ENCODE results near the gene TSPAN32.

The TSPAN32 gene

GRCh38 chr11:2264366-2265053 is 37.3 kb upstream of the TSPAN32 start:
- Mint-ChIP-seq H3K9me3 (no peaks in the 10 kb centered on the region), H3K4me3 (no peak overlapping the region), H3K36me3 (no peaks in the 10 kb centered on the region), H3K27ac (no peak overlapping the region), H3K27me3 (peaks cover 4% of the 10 kb centered on the region), H3K4me1 (peaks cover 19% of the 10 kb centered on the region)

GRCh38 chr11:2265396-2265795 is 36.4 kb upstream of the TSPAN32 start:
- Mint-ChIP-seq H3K27ac (no peak overlapping the region), H3K27me3 (peaks cover 4% of the 10 kb centered on the region), H3K4me3 (peak overlapping the region; percentile 70), H3K4me1 (peaks cover 19% of the 10 kb centered on the region), H3K9me3 (no peaks in the 10 kb centered on the region), H3K36me3 (no peaks in the 10 kb centered on the region)

- Mint-ChIP-seq H3K4me1 (peaks cover 22% of the 10 kb centered on the region), H3K36me3 (no peaks in the 10 kb centered on the region), H3K4me3 (peak overlapping the region; percentile 70), H3K9me3 (no peaks in the 10 kb centered on the region), H3K27ac (no peak overlapping the region), H3K27me3 (peaks cover 4% of the 10 kb centered on the region)
Measured at GRCh38 chr11:2265854-2266585, 35.8 kb upstream of the TSPAN32 start.

GRCh38 chr11:2266586-2267305 is 35.1 kb upstream of the TSPAN32 start:
- Mint-ChIP-seq H3K36me3 (no peaks in the 10 kb centered on the region), H3K4me1 (peaks cover 22% of the 10 kb centered on the region), H3K4me3 (peak overlapping the region; percentile 70), H3K9me3 (no peaks in the 10 kb centered on the region), H3K27me3 (peaks cover 5% of the 10 kb centered on the region), H3K27ac (no peak overlapping the region)

- H3K36me3 Mint-ChIP-seq = no peaks in the 10 kb centered on the region
- H3K4me3 Mint-ChIP-seq = peak overlapping the region; percentile 3
- peaks cover 7% of the 10 kb centered on the region for H3K27me3 Mint-ChIP-seq
- no peaks in the 10 kb centered on the region for H3K9me3 Mint-ChIP-seq
- H3K27ac Mint-ChIP-seq = no peak overlapping the region
- peaks cover 22% of the 10 kb centered on the region for H3K4me1 Mint-ChIP-seq
Measured at GRCh38 chr11:2267306-2267850, 34.4 kb upstream of the TSPAN32 start.

GRCh38 chr11:2267851-2268728 is 33.7 kb upstream of the TSPAN32 start:
- Mint-ChIP-seq H3K4me3 (peak overlapping the region; percentile 45), H3K27ac (no peak overlapping the region)

GRCh38 chr11:2268729-2269600 is 32.8 kb upstream of the TSPAN32 start:
- Mint-ChIP-seq H3K27ac (no peak overlapping the region), H3K4me1 (peaks cover 22% of the 10 kb centered on the region), H3K27me3 (peaks cover 8% of the 10 kb centered on the region), H3K9me3 (no peaks in the 10 kb centered on the region), H3K4me3 (peak overlapping the region; percentile 71), H3K36me3 (no peaks in the 10 kb centered on the region)

More at GRCh38 chr11:2267851-2268728, 33.7 kb upstream of the TSPAN32 start:
- Mint-ChIP-seq H3K9me3 (no peaks in the 10 kb centered on the region), H3K27me3 (peaks cover 8% of the 10 kb centered on the region), H3K4me1 (peaks cover 22% of the 10 kb centered on the region), H3K36me3 (no peaks in the 10 kb centered on the region)

GRCh38 chr11:2269601-2270321 is 32.1 kb upstream of the TSPAN32 start:
- no peaks in the 10 kb centered on the region for H3K9me3 Mint-ChIP-seq
- H3K27me3 Mint-ChIP-seq = peaks cover 8% of the 10 kb centered on the region
- H3K27ac Mint-ChIP-seq = no peak overlapping the region
- H3K4me1 Mint-ChIP-seq = peaks cover 22% of the 10 kb centered on the region
- H3K36me3 Mint-ChIP-seq = no peaks in the 10 kb centered on the region
- peak overlapping the region; percentile 71 for H3K4me3 Mint-ChIP-seq

- Mint-ChIP-seq H3K4me1 (peaks cover 19% of the 10 kb centered on the region), H3K36me3 (no peaks in the 10 kb centered on the region), H3K27ac (no peak within 1 kb of the TSS)
Measured at GRCh38 chr11:2270322-2271076, 31.3 kb upstream of the TSPAN32 start, which contains the start of gene ASCL2. Gene ASCL2 (minus strand): TSS chr11:2270588. CDS start chr11:2270332, 256 bp downstream.

GRCh38 chr11:2271077-2271326 is 30.8 kb upstream of the TSPAN32 start:
- H3K27me3 Mint-ChIP-seq = peaks cover 8% of the 10 kb centered on the region
- no peak overlapping the region for H3K4me3 Mint-ChIP-seq
- peaks cover 14% of the 10 kb centered on the region for H3K4me1 Mint-ChIP-seq
- H3K27ac Mint-ChIP-seq = no peak overlapping the region
- no peaks in the 10 kb centered on the region for H3K36me3 Mint-ChIP-seq
- no peaks in the 10 kb centered on the region for H3K9me3 Mint-ChIP-seq

More at GRCh38 chr11:2270322-2271076, 31.3 kb upstream of the TSPAN32 start, which contains the start of gene ASCL2:
- Mint-ChIP-seq H3K9me3 (no peaks in the 10 kb centered on the region), H3K27me3 (peaks cover 8% of the 10 kb centered on the region), H3K4me3 (peak within 1 kb of the TSS; percentile 74)

GRCh38 chr11:2271327-2272227 is 30.2 kb upstream of the TSPAN32 start:
- Mint-ChIP-seq H3K27ac (no peak overlapping the region), H3K4me3 (peak overlapping the region; percentile 42), H3K27me3 (peaks cover 8% of the 10 kb centered on the region), H3K9me3 (no peaks in the 10 kb centered on the region), H3K36me3 (no peaks in the 10 kb centered on the region), H3K4me1 (peaks cover 8% of the 10 kb centered on the region)

GRCh38 chr11:2272228-2272945 is 29.4 kb upstream of the TSPAN32 start:
- Mint-ChIP-seq H3K36me3 (peaks cover 1% of the 10 kb centered on the region), H3K4me3 (no peak overlapping the region), H3K27me3 (peaks cover 8% of the 10 kb centered on the region), H3K9me3 (no peaks in the 10 kb centered on the region), H3K27ac (no peak overlapping the region), H3K4me1 (peaks cover 7% of the 10 kb centered on the region)
